Measurements from ENCODE around the gene CDH4. TPM values are rescaled to one million over a fixed set of nuclear protein-coding genes. Genes with fewer than 3 reads are reported as not detected.

The CDH4 gene
- total and polyA plus RNA-seq, 2 of the 4 experiments (the other 2 are of a cell fraction), result 1.6 to 3.5 TPM

DNA sequence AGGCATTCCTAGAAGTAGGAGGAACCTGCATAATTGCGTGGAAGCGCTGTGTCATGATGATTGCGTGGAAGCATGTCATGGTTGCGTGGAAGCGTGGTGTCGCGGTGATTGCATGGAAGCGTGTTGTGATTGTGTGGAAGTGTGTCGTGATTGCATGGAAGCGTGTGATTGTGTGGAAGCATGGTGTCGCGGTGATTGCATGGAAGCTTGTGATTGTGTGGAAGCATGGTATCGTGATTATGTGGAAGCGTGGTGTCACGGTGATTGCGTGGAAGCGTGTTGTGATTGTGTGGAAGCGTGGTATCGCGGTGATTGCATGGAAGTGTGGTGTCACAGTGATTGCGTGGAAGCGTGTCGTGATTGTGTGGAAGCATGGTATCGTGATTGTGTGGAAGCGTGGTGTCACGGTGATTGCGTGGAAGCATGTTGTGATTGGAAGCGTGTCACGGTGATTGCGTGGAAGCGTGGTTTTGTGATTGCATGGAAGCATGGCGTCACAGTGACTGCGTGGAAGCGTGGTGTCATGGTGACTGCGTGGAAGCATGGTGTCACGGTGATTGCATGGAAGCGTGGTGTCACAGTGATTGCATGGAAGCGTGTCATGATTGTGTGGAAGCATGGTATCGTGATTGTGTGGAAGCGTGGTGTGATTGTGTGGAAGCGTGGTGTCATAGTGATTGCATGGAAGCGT is 667.8 kb downstream of the CDH4 start:
- Histone ChIP-seq H2AFZ (replicated peaks; ENCODE audit: low read length, poor library complexity) (no peak overlapping the region), H2BK20ac (ENCODE audit: low read depth, low read length) (no peak overlapping the region), H2AK9ac (replicated peaks; ENCODE audit: low read depth, low read length, poor library complexity) (no peak overlapping the region), H4K91ac (ENCODE audit: insufficient read depth, low read depth, low read length) (no peak overlapping the region), H3K4me1 (ENCODE audit: control insufficient read depth, insufficient read depth, low read length) (no peaks in the 10 kb centered on the region), H3K27ac (ENCODE audit: insufficient read depth, low read length) (no peak overlapping the region), H2BK120ac (ENCODE audit: low read depth, low read length) (no peak overlapping the region), H3K79me1 (ENCODE audit: low read depth in 1 of 2, low read length in 2 of 2) (no peaks in the 10 kb centered on the region), H3K14ac (replicated peaks; ENCODE audit: low read depth, low read length) (no peak overlapping the region), H3K9ac (ENCODE audit: low read depth, low read length) (no peak overlapping the region), H3K27me3 (ENCODE audit: control insufficient read depth, insufficient read depth, low read length) (no peaks in the 10 kb centered on the region), H3K23ac (ENCODE audit: low read depth, low read length) (no peak overlapping the region), H3K4me3 (ENCODE audit: insufficient read depth, low read depth, low read length) (no peak overlapping the region), H3K9me3 (ENCODE audit: control insufficient read depth, insufficient read depth, low read length) (peaks cover 11% of the 10 kb centered on the region; the same call in 1 of the 2 replicates), H4K20me1 (ENCODE audit: insufficient read depth, low read length) (no peaks in the 10 kb centered on the region), H2BK5ac (ENCODE audit: low read depth, low read length, poor library complexity, severe bottlenecking) (no peak overlapping the region), H3K36me3 (ENCODE audit: control insufficient read depth, insufficient read depth, low read length) (no peaks in the 10 kb centered on the region), H4K5ac (ENCODE audit: low read depth, low read length) (no peak overlapping the region), H3K9me1 (ENCODE audit: insufficient read depth, low read length) (no peaks in the 10 kb centered on the region), H2AK5ac (ENCODE audit: low read depth, low read length) (no peak overlapping the region), H4K8ac (ENCODE audit: low read depth in 2 of 2, low read length in 2 of 2) (no peak overlapping the region), H3K4ac (ENCODE audit: low read depth, low read length) (no peak overlapping the region), H3K4me2 (ENCODE audit: low read depth, low read length) (no peak overlapping the region), H3K56ac (ENCODE audit: extremely low read depth, insufficient read depth, low read length) (no peak overlapping the region), H3K18ac (ENCODE audit: low read depth, low read length) (no peak overlapping the region), H2BK15ac (ENCODE audit: low read depth, low read length) (no peak overlapping the region)
- ChIA-PET POLR2A (ENCODE audit: unreplicated experiment) (no interaction called here), CTCF (no interaction called here)
- WGBS, 2 experiments (ENCODE audit: extremely low coverage in 2 of 2, insufficient read length in 1 of 2), result 86 to 93% methylated on average over 3 to 38 of the region's 42 CpGs
- in situ Hi-C loops (cut with MboI; ENCODE audit: low sequenced_read_pairs), result no loop called here
- ATAC-seq (ENCODE audit: low read depth) (no peak), DNase-seq (no peak)
- TF ChIP-seq RFX5 (IDR thresholded peaks at IDR 0.05; ENCODE audit: low read depth, low read length) (no peak), BHLHE40 (IDR thresholded peaks at IDR 0.05; ENCODE audit: low read depth, low read length) (no peak), RCOR1 (IDR thresholded peaks at IDR 0.05; ENCODE audit: insufficient replicate concordance, low read length) (no peak), CHD1 (IDR thresholded peaks at IDR 0.05; ENCODE audit: low read depth, low read length) (no peak), FOS (IDR thresholded peaks at IDR 0.05; ENCODE audit: low read depth, low read length) (no peak), SMC3 (IDR thresholded peaks at IDR 0.05; ENCODE audit: low read depth, low read length) (no peak), POLR2A (IDR thresholded peaks at IDR 0.05; ENCODE audit: low read depth, low read length) (no peak)
- TF ChIP-seq, protein P1, sequence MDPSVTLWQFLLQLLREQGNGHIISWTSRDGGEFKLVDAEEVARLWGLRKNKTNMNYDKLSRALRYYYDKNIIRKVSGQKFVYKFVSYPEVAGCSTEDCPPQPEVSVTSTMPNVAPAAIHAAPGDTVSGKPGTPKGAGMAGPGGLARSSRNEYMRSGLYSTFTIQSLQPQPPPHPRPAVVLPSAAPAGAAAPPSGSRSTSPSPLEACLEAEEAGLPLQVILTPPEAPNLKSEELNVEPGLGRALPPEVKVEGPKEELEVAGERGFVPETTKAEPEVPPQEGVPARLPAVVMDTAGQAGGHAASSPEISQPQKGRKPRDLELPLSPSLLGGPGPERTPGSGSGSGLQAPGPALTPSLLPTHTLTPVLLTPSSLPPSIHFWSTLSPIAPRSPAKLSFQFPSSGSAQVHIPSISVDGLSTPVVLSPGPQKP (IDR thresholded peaks at IDR 0.05; ENCODE audit: borderline replicate concordance, low read depth, low read length), result no peak
- TF ChIP-seq, protein P2, sequence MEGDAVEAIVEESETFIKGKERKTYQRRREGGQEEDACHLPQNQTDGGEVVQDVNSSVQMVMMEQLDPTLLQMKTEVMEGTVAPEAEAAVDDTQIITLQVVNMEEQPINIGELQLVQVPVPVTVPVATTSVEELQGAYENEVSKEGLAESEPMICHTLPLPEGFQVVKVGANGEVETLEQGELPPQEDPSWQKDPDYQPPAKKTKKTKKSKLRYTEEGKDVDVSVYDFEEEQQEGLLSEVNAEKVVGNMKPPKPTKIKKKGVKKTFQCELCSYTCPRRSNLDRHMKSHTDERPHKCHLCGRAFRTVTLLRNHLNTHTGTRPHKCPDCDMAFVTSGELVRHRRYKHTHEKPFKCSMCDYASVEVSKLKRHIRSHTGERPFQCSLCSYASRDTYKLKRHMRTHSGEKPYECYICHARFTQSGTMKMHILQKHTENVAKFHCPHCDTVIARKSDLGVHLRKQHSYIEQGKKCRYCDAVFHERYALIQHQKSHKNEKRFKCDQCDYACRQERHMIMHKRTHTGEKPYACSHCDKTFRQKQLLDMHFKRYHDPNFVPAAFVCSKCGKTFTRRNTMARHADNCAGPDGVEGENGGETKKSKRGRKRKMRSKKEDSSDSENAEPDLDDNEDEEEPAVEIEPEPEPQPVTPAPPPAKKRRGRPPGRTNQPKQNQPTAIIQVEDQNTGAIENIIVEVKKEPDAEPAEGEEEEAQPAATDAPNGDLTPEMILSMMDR (conservative IDR thresholded peaks at IDR 0.05; ENCODE audit: low read depth, low read length), result no peak
- TF ChIP-seq, protein P3, sequence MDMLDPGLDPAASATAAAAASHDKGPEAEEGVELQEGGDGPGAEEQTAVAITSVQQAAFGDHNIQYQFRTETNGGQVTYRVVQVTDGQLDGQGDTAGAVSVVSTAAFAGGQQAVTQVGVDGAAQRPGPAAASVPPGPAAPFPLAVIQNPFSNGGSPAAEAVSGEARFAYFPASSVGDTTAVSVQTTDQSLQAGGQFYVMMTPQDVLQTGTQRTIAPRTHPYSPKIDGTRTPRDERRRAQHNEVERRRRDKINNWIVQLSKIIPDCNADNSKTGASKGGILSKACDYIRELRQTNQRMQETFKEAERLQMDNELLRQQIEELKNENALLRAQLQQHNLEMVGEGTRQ (IDR thresholded peaks at IDR 0.05; ENCODE audit: low read depth, low read length), result no peak
- intact Hi-C loops (cut with micrococcal nuclease), result no loop called here
- no TSS peak for BruUV-seq (replicated peaks)
- dilution Hi-C loops (cut with HindIII; ENCODE audit: low sequenced_read_pairs, unreplicated experiment), result no loop called here

All from IMR-90 (cell line).